ENCODE measurements around the gene HSD17B12.

The HSD17B12 gene

DNA sequence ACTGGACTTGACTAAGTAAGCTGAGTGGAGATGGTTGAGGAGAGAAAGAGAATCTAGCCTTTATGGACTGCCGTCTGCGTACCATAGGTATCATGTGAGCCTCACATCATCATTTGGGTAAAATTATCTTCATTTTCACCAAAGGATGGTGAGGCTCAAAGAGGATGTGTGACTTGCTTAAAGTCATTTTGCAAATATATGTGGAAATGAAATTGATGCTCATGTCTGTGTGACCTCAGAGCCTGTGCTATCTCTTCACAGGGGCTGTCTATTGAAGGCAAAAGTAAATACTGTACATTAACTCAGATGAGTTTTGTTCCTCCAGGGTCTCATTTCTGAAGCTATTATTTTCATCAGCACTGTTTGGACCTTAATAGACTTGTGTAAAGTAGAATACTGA is 116.8 kb downstream of the HSD17B12 start:
- in situ Hi-C loops (cut with MboI; ENCODE audit: low sequenced_read_pairs): no loop called here

DNA sequence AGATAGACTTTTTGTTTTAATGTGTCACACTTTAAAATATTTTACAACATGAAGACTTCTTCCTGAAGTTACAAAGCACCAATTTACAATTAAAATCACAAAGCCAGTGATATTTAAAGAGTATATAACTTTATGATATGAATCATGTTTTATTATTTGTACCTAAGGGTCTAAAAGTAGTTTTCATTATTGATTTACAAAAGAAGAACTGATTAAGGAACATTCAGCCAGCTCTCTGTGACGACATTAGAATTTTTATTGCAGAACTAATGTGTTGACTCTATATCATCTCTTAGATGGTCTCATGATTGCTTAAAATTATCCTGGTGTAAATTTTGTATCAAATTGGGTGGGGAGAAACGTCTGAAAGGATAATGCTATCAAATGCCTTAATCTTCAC is 117.3 kb downstream of the HSD17B12 start:
- in situ Hi-C loops (cut with MboI; ENCODE audit: low sequenced_read_pairs): no loop called here

DNA sequence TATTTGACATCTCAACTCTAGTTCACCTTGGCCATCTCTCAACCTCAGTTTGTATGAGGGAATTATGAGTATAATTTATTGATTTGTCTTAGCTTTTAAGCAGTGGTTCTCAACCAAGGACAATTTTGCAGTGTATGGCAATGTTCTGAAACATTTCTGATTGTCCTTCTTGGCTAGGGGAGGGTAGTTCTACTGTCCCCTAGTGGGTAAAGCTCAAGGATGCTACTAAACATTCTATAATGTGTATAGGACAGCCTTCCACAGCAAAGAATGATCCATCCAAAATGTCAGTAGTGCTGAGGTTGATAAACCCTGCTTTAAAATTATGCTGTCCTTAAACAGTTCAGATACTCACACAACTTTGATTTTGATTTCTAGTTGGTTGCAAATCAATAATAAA is 122.0 kb downstream of the HSD17B12 start:
- in situ Hi-C loops (cut with MboI; ENCODE audit: low sequenced_read_pairs): no loop called here

DNA sequence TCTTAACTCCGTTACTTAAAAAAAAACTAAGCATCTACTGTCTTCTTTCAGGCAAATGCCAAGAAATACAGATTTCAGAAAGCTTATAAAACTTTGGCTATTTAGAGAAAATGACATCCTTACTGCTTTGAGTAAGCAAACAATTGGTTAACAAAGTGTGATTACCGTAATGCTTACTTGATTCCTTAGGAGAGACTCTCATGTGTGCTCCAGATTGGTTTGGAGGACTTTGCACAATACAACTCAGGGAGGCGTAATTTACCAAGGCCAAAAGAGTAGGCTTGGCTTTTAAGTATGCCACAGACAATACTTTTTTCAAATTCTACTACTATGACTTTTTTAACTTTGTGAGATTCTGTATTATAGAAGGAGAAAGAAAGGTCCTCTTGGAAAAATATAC is 123.2 kb downstream of the HSD17B12 start:
- in situ Hi-C loops (cut with MboI; ENCODE audit: low sequenced_read_pairs): no loop called here

DNA sequence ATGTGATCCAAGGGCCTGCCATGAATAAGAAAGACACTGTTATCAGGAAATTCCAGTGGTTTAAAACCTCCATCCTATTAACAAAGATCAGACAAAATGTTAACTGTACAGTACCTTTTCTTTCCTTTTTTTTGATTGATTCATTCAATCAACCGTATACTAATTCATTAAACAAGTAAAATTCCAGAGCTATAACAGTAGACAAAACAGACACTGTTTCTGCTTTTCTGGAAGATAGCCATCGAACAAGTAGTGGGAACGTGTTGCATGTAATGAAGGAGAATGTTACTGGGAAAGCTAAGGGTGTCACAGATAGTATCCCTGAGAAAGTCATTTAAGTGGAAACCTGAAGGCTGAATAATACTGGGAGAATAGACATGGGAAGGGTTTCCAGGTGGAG is 126.4 kb downstream of the HSD17B12 start:
- in situ Hi-C loops (cut with MboI; ENCODE audit: low sequenced_read_pairs): no loop called here

DNA sequence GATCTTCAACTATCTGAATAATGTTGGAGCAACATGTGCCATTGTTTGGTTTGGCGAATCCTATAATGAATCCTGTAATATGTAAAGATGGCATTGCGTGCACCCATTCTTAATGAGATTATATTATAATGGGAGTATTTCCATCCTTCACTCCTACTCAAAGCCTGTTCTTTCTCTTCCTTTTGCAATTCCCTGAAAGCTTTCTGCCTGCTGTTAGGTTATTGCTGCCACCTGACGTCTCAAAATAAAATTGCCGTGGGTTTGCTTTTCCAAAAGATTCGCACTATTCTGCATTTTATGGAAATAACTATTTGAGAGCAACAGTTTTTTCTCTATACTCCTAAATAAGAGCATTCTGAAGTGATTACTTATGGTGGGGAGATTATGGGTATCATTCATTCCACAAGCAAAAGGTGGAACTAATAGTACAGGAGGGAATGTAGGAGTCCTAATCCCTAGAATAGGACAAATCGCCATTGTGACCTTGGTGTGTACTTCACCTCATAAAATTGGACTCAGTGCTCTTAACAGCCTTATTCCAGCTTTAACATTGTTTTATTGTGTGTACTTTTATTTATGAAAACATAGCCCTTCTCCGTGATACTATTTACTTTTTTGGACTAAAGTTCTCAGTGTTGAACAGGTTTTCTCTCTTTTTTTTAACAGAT is 130.5 kb downstream of the HSD17B12 start:
- in situ Hi-C loops (cut with MboI; ENCODE audit: low sequenced_read_pairs): no loop called here

DNA sequence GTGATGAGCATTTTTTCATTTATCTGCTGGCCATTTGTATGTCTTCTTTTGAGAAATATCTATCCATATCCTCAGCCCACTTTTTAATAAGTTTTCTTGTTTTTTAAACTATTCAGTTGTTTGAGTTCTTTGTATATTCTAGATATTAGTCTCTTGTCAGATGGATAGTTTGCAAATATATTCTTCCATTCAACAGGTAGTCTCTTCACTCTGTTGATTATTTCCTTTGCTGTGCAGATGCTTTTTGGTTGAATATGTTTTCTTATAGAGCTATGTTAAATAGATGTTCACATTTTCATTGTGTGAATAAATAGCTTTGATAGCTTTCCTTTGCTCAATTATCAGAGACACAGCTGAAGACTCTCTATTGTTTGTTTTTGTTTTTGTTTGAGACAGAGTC is 131.9 kb downstream of the HSD17B12 start:
- in situ Hi-C loops (cut with MboI; ENCODE audit: low sequenced_read_pairs): no loop called here

DNA sequence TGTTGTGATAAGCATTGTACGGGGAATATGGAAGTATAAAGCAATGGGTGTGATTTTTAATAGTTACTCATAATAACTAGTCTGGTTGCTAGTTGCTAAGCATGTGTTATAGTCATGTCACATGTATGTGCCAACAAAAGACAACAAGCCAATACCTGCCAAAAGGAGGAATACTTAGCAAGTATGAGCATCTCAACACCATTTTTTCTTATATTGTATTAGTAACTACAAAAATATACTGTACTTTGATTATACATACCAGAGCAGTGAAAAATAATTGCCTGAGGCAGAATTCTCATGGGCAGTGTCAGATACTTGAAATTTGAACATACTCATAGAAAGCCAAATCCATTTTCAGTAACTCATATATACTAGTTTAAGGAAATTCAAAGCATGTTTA is 137.7 kb downstream of the HSD17B12 start:
- in situ Hi-C loops (cut with MboI; ENCODE audit: low sequenced_read_pairs): no loop called here

DNA sequence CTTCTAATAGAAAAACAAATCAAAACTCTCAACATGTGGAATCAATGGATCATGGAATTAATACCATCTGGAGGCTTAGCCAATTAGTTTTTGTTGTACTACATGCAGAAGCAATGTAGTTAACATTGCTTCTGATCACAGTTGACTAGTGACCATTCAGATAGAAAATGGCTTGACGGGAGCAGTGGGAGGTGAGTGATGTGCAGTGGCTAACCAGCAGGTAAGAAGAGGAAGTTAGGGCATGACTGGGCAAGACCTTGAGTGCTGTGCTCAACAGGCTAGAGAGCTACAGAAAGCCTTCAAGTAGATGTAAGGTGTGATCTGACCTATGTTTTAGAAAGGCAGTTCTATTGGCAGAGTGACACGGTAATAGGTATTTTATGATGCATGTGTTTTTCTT is 139.4 kb downstream of the HSD17B12 start:
- in situ Hi-C loops (cut with MboI; ENCODE audit: low sequenced_read_pairs): no loop called here

DNA sequence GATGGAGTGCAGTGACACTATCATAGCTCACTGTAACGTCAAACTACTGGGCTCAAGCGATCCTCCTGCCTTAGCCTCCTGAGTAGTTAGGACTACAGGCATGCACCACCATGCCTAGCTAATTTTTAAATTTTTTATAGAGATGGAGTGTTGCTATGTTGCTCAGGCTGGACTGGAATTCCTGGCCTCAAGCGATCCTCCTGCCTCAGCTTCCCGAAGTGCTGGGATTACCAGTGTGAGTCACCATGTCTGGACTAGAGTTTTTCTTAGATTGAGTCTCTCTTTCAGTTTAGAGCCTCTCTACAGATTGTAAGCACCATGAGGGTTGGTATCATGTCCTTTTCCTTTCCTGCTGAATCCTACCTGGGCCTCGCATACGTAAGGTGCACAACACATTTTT is 142.8 kb downstream of the HSD17B12 start:
- in situ Hi-C loops (cut with MboI; ENCODE audit: low sequenced_read_pairs): no loop called here

DNA sequence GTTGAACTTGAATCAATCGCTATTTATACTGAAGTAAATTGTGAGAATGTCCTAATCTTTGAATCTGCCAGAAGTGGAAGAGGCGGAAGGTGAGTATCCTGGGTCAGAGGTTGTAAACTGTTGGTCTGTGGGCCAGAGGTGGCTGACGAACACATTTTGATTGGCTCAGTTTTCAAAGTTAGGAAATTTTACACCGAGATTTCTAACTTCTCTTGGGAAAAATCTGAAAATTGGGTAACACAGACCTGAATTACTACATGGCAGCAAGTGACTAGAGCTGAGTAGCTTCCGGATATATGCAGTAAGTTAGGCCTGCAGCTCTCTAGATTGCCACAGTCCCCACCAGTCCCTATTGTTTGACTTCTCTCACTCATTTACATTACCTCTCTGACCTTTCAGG is 143.3 kb downstream of the HSD17B12 start:
- in situ Hi-C loops (cut with MboI; ENCODE audit: low sequenced_read_pairs): no loop called here

DNA sequence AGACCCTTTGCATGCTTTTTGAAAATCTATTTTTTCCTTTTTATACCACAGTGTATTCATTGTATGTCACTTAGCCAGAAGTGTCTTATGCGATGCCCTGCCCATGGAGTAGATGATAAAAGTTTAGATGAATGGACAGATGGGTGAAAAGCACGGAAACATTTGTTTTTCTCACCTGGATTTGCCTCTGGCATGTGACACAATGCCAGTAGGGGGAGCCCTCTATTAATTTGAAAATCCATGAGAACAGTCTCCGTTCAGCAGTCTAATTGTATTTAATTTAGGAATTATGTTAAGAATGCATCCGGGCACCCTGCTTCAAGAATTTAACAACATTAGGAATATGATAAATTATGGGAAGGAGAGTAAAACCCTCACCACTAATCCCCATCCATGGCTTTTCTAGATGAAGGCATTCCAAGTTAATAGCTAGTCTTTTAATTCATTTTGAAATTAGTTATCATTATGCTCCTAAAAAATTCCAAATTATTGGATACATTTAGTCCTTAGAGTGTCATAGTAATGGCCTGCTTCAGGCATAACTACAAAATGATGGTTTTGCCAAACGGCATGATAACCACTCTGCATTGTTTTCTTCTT is 144.8 kb downstream of the HSD17B12 start:
- in situ Hi-C loops (cut with MboI; ENCODE audit: low sequenced_read_pairs): no loop called here

DNA sequence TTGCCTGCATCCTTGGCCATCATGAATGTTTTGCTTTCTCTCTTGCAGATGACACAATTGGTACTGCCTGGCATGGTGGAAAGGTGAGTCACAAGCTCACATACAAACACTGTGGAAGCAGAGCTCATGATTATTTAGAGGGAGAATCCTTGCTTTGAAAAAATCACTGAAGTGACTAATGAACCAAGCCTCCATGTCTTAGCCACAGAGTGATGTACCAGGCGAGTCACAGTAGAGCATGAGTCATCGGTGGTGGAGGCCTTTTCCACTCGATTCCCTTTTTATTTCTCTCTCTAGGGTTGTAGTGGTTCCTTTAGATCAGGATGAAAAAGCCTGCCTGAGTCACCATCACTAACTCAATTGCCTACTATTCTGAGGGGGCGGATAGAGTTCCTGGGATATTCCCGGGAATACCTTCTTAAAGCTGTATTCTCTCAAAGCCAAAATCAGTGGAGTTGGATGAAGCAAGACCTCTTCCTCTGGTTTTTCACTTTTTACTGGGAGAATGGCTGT is 150.4 kb downstream of the HSD17B12 start:
- in situ Hi-C loops (cut with MboI; ENCODE audit: low sequenced_read_pairs): no loop called here

DNA sequence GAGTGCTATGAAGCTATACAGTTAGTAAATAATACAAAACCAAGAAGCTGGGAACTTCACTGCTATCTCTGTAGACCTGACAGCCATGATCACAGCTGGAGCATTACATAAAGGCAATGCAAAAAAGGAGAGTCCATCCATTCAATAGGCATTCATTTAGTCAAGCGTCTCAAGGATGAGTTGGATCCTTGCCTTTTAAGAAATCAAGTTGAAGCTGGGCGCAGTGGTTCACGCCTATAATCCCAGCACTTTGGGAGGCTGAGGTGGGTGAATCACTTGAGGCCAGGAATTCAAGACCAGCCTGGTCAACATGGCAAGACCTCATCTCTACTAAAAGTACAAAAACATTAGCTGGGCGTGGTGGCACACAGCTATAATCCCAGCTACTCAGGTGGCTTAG is 152.0 kb downstream of the HSD17B12 start:
- in situ Hi-C loops (cut with MboI; ENCODE audit: low sequenced_read_pairs): no loop called here

DNA sequence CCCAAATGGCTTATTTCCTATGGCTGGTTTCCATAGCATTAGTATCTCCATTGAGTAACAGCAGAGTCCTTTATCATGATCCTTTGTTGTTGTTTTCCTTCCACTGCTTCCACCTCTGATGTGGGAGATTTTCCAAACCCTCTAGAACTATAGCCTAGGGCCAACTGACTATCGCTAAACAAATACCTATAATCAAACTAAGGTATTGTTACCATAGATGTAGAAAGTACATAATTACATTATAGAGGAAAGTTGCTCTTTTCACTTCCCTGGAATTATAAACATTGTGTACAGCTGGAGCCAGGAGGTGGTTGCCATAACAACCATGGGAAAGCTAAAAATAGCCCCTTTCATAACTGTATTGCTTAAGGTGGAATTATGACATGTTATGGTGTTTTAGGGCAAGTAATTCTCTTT is 153.1 kb downstream of the HSD17B12 start:
- in situ Hi-C loops (cut with MboI; ENCODE audit: low sequenced_read_pairs): no loop called here

DNA sequence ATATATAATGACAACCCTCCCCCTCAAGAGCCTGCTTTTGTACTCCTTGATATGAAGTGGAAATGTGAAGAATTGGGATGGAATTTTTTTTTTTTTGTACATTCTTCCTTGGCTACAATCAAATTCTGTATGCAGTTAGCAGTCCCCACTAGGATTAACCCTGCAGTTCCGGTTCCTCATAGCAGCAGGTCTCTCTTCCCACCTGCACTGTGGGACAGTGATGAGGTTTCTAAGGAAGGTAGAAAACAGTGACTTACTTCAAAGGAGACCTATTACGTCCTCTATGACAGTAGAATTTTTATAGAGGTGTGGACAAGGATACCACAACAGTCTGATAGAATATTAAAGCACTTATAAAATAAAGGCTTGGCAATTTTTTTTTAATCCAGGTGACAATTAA is 153.7 kb downstream of the HSD17B12 start:
- in situ Hi-C loops (cut with MboI; ENCODE audit: low sequenced_read_pairs): no loop called here

DNA sequence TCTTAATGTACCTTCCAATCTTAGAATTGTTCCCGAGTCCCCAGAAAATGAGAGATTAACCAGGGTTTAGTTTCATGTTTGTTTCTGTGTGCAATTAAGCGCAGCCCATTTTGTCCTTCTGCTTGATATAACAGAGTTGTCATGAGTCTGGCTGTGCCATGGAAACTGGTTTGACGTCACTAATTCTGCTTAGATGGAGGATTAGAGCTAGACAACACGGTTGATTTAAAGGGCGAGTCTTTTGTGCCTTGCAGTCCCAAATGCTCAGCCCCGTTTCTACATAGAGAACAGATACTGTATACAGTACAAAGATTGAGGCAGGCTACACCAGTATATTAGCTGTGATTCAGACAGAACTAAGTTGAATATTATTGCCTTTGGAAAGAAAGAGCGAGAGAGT is 154.6 kb downstream of the HSD17B12 start:
- in situ Hi-C loops (cut with MboI; ENCODE audit: low sequenced_read_pairs): no loop called here

DNA sequence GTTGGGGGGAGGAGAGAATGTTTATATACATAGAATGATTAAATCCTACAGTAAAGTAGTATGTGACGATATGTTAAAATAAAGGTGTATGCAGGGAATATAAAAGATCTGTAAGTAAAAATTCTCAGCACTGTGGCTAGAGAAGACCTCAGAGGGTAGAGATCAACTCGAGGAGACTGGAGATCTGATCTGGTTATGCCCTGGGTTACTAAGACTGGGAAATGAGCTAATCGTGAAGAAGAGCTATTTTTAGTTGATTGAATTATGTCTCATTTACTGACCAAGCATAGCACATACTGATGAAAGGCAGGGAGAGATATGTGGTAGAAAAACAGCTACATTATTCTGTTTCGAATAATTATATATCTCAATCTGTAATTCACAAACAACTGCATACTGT is 157.3 kb downstream of the HSD17B12 start:
- in situ Hi-C loops (cut with MboI; ENCODE audit: low sequenced_read_pairs): no loop called here

DNA sequence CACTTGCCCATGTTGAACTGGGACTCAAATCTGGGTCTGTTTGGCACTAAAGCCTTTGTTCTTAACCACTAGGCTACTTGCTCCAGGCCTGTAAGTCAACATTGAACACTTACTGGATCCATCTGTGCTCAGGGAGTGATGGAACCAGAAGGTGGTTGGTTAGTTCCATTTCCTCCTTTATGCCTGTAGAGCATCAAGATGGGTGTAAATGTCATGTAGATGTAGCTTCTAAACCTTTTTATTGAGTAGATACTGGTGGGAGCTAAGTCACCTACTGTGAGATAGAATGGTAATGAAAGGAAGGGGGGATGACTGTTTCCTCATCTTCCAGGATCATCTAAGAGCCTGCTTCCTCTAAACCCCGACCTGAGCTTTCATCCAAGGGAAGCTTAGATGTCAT is 161.5 kb downstream of the HSD17B12 start:
- in situ Hi-C loops (cut with MboI; ENCODE audit: low sequenced_read_pairs): no loop called here

DNA sequence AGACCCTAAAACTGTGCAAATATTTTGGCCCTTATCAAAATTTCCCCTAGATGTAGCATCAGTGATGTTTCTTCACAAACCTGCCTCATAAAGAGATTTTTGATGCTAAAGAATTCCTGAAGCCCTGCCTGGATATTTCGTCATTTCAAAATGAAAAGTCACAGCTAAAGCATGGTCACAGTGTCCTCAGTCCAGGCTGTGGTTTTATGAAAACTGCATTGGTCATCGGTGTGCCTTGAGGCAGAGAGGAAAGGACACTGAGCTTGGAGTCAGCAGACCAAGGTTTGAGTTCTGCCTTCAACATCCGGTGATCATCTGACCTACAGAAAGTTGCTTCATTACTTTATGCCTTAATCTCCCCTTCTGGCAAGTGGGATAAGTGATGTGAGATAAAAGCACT is 165.3 kb downstream of the HSD17B12 start:
- in situ Hi-C loops (cut with MboI; ENCODE audit: low sequenced_read_pairs): no loop called here

DNA sequence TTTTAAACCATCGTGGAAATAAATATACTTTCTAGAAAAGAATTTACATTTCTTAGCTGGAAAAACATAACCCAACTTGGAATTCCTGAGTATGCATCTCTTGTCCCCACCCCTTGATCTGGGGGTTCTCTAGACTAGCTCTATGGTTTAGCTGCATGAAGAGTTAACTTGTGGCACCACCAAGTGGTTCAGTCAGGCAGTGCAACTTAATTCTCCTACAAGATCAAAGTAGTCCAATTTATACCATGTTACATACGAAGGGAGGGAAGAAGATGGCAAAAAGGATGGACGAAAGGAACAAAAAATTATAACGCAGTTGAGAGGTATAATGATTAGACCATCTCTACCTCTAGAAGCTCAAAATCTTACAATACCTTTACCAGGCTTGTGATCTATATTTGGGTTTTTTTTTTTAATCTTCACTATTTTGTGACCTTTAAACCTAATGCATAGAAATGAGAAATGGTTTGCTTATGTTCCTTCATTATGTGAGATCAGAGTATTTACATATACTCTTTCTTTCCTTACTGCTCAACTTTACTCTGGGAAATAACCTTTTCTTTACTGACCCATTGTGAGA is 171.6 kb downstream of the HSD17B12 start:
- in situ Hi-C loops (cut with MboI; ENCODE audit: low sequenced_read_pairs): no loop called here

DNA sequence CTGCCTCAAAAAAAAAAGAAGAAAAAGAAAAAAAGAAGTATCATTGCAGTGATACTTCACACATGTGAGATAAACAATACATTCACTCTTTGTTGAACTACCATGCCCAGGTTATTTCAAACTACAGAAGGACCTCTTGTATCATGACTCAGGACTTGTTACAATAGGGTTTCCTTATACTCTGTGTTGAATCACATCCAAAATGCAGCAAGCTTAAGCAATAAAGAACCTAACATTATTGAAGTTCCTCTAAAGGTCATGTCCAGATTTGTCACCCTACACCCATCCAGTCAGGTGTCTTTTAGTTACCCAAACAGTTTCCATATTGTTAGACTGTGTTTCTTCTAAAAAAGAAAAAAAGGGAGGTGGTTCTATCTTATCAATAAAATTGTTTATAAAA is 173.2 kb downstream of the HSD17B12 start:
- in situ Hi-C loops (cut with MboI; ENCODE audit: low sequenced_read_pairs): no loop called here

DNA sequence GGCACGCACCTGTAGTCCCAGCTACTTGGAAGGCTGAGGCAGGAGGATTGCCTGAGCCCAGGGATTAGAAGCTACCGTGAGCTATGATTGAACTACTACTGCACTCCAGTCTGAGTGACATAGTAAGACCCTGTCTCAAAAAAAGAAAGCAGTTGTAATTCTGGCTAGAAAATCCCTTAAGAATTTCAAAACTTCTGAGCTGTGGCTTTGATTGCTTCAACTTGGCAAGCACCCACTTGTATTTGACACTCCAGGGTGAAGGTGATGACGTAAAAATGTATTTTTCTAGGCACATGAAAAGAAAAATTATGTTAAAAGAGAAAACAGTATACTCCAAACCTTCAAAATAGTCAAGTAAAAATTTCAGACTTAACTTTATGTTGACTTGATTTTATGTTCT is 176.5 kb downstream of the HSD17B12 start:
- in situ Hi-C loops (cut with MboI; ENCODE audit: low sequenced_read_pairs): no loop called here
